Urinary bladder (tissue), 4 donors: ENCODE results near the gene GAN. TPM values are rescaled to one million over a fixed set of nuclear protein-coding genes. Genes with fewer than 3 reads are reported as not detected.
"Not testable (repeated sequence)": the region's sequence is repeated elsewhere in the genome, so short reads cannot be mapped to it uniquely, and the experiment has no call there.

Experiments
- DNase-seq: peaks from one replicate; pipeline ENCODE4 v3.0.0-alpha.2; 2015; ENCODE audit errors: extremely low spot score
- H3K27ac ChIP-seq: one replicate; pipeline ENCODE4 v1.5.1; 2013; ENCODE audit warnings: low read depth, mild to moderate bottlenecking, moderate library complexity
- H3K36me3 ChIP-seq: one replicate; pipeline ENCODE4 v1.6.1; 2013; ENCODE audit warnings: mild to moderate bottlenecking, moderate library complexity; ENCODE audit not compliant: insufficient read depth
- H3K4me1 ChIP-seq: one replicate; pipeline ENCODE4 v1.6.1; 2013; ENCODE audit warnings: mild to moderate bottlenecking, moderate library complexity; ENCODE audit not compliant: insufficient read depth
- H3K4me3 ChIP-seq: one replicate; pipeline ENCODE4 v1.5.1; 2013; ENCODE audit warnings: low read depth, low read length
- WGBS: extraction: QIAGEN DNeasy Blood & Tissue Kit; methylation state at CpG from one replicate; pipeline ENCODE4 v1.1.7; 2013; 5-methylcytosine and 5-hydroxymethylcytosine counted together
- polyA plus RNA-seq: library from polyadenylated mRNA; stranded (reverse); fragments of 200-250 nt; gene quantifications from one replicate; pipeline ENCODE4 v1.2.3, GENCODE V29; 2013
- total RNA-seq: library from RNA; depleted of rRNA; stranded (reverse); fragments of >200 nt; gene quantifications from one replicate; pipeline ENCODE4 v1.2.3, GENCODE V29; 2014
- donor health status: healthy with polysubstance abuse.
- donor health status: healthy.

The GAN gene
- total and polyA plus RNA-seq, 2 donors, result 1.1 to 13.2 TPM

GRCh38 chr16:81421126-81421525 is 106.4 kb downstream of the GAN start:
- WGBS, result 92% methylated on average over 2 of the region's 2 CpGs
- no peak overlapping the region for H3K4me3 ChIP-seq
- H3K27ac ChIP-seq, result no peak overlapping the region
- H3K4me1 ChIP-seq, result no peaks in the 10 kb centered on the region
- DNase-seq, result no peak
- H3K36me3 ChIP-seq, result no peaks in the 10 kb centered on the region

GRCh38 chr16:81421536-81421935 is 106.8 kb downstream of the GAN start:
- Histone ChIP-seq H3K27ac (no peak overlapping the region), H3K36me3 (no peaks in the 10 kb centered on the region), H3K4me3 (no peak overlapping the region), H3K4me1 (no peaks in the 10 kb centered on the region)
- DNase-seq, result no peak
- 90% methylated on average over 11 of the region's 11 CpGs for WGBS

- H3K4me1 ChIP-seq, H3K27ac ChIP-seq, H3K36me3 ChIP-seq, H3K4me3 ChIP-seq, DNase-seq: not testable (repeated sequence)
- 95% methylated on average over 7 of the region's 7 CpGs for WGBS
Measured at GRCh38 chr16:81422153-81422552, 107.4 kb downstream of the GAN start.

- Histone ChIP-seq H3K4me3 (no peak overlapping the region), H3K27ac (no peak overlapping the region), H3K4me1 (no peaks in the 10 kb centered on the region), H3K36me3 (no peaks in the 10 kb centered on the region)
- WGBS, result 40% methylated on average over 1 of the region's 1 CpG
- no peak for DNase-seq
Measured at GRCh38 chr16:81424771-81425170, 110.0 kb downstream of the GAN start.

GRCh38 chr16:81427219-81427618 is 112.5 kb downstream of the GAN start:
- Histone ChIP-seq H3K4me1 (no peaks in the 10 kb centered on the region), H3K4me3 (no peak overlapping the region), H3K36me3 (no peaks in the 10 kb centered on the region), H3K27ac (no peak overlapping the region)
- no peak for DNase-seq
- WGBS, result 90% methylated on average over 6 of the region's 6 CpGs

GRCh38 chr16:81429045-81429521 is 114.3 kb downstream of the GAN start:
- Histone ChIP-seq H3K4me3 (no peak overlapping the region), H3K36me3 (no peaks in the 10 kb centered on the region), H3K27ac (no peak overlapping the region), H3K4me1 (no peaks in the 10 kb centered on the region)
- WGBS, result 61% methylated on average over 3 of the region's 3 CpGs
- DNase-seq, result no peak

- H3K36me3 ChIP-seq, result no peaks in the 10 kb centered on the region
- H3K4me1 ChIP-seq, result no peaks in the 10 kb centered on the region
- 64% methylated on average over 23 of the region's 23 CpGs for WGBS
- H3K4me3 ChIP-seq, result no peak overlapping the region
- H3K27ac ChIP-seq, result no peak overlapping the region
- DNase-seq, result no peak
Measured at GRCh38 chr16:81431554-81432353, 117.0 kb downstream of the GAN start.

GRCh38 chr16:81432937-81433557 is 118.3 kb downstream of the GAN start:
- no peak overlapping the region for H3K4me3 ChIP-seq
- no peaks in the 10 kb centered on the region for H3K4me1 ChIP-seq
- H3K36me3 ChIP-seq, result no peaks in the 10 kb centered on the region
- no peak for DNase-seq
- H3K27ac ChIP-seq, result no peak overlapping the region
- 85% methylated on average over 14 of the region's 14 CpGs for WGBS

- H3K4me3 ChIP-seq, result no peak overlapping the region
- H3K27ac ChIP-seq, result no peak overlapping the region
- 74% methylated on average over 3 of the region's 3 CpGs for WGBS
- no peaks in the 10 kb centered on the region for H3K4me1 ChIP-seq
- no peaks in the 10 kb centered on the region for H3K36me3 ChIP-seq
- DNase-seq, result no peak
Measured at GRCh38 chr16:81435103-81435502, 120.3 kb downstream of the GAN start.

GRCh38 chr16:81435567-81435966 is 120.8 kb downstream of the GAN start:
- 93% methylated on average over 2 of the region's 2 CpGs for WGBS
- DNase-seq, result no peak
- H3K36me3 ChIP-seq, result no peaks in the 10 kb centered on the region
- no peak overlapping the region for H3K4me3 ChIP-seq
- H3K4me1 ChIP-seq, result no peaks in the 10 kb centered on the region
- no peak overlapping the region for H3K27ac ChIP-seq

- H3K4me1 ChIP-seq, result no peaks in the 10 kb centered on the region
- 93% methylated on average over 6 of the region's 6 CpGs for WGBS
- DNase-seq, result no peak
- no peaks in the 10 kb centered on the region for H3K36me3 ChIP-seq
- no peak overlapping the region for H3K4me3 ChIP-seq
- no peak overlapping the region for H3K27ac ChIP-seq
Measured at GRCh38 chr16:81436386-81436785, 121.6 kb downstream of the GAN start.

- no peaks in the 10 kb centered on the region for H3K4me1 ChIP-seq
- H3K27ac ChIP-seq, result no peak overlapping the region
- WGBS, result 64% methylated on average over 10 of the region's 10 CpGs
- H3K36me3 ChIP-seq, result no peaks in the 10 kb centered on the region
- no peak for DNase-seq
- H3K4me3 ChIP-seq, result no peak overlapping the region
Measured at GRCh38 chr16:81437865-81438264, 123.1 kb downstream of the GAN start.
